Measurements from ENCODE around the gene FOXN4. TPM values are rescaled to one million over a fixed set of nuclear protein-coding genes. Genes with fewer than 3 reads are reported as not detected.

FOXN4 gene
- total RNA-seq, 1 donor from 2014 or later = not detected

DNA sequence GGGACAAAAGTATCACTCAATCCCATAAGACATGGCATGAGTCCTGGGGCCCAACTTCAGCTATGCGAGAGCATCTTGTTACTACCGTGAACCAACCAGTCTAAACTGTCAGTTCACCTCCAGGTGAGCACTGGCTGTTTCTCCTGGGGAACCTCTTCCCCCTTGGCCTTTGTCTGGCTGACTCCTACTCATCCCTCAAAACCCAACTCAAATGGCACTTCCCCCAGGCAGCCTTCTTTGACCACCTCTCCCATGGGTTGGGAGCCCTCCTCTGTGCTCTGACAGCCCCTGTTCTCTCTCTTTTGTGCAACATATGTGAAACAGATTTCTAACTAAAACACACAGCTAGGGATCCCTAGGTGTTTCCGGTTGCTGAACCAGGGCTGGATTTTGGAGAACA is 37.7 kb downstream of the FOXN4 start:
- no peak for DNase-seq (ENCODE audit: low spot score)
- no peak overlapping the region for H3K27ac Mint-ChIP-seq
- H3K4me1 Mint-ChIP-seq (ENCODE audit: low read depth) = no peaks in the 10 kb centered on the region
- H3K36me3 Mint-ChIP-seq (ENCODE audit: low read depth) = no peaks in the 10 kb centered on the region
- H3K27me3 Mint-ChIP-seq (ENCODE audit: low read depth) = peaks cover 7% of the 10 kb centered on the region
- no peaks in the 10 kb centered on the region for H3K9me3 Mint-ChIP-seq
- no peak overlapping the region for H3K4me3 Mint-ChIP-seq (ENCODE audit: low read depth)
- intact Hi-C loops (cut with micrococcal nuclease) = no loop called here

GRCh38 chr12:109270494-109270893 is 38.6 kb downstream of the FOXN4 start:
- no peak overlapping the region for H3K27ac Mint-ChIP-seq
- peaks cover 7% of the 10 kb centered on the region for H3K27me3 Mint-ChIP-seq (ENCODE audit: low read depth)
- H3K4me3 Mint-ChIP-seq (ENCODE audit: low read depth) = no peak overlapping the region
- H3K9me3 Mint-ChIP-seq = no peaks in the 10 kb centered on the region
- intact Hi-C loops (cut with micrococcal nuclease) = no loop called here
- no peaks in the 10 kb centered on the region for H3K4me1 Mint-ChIP-seq (ENCODE audit: low read depth)
- no peaks in the 10 kb centered on the region for H3K36me3 Mint-ChIP-seq (ENCODE audit: low read depth)
- DNase-seq (ENCODE audit: low spot score) = no peak

DNA sequence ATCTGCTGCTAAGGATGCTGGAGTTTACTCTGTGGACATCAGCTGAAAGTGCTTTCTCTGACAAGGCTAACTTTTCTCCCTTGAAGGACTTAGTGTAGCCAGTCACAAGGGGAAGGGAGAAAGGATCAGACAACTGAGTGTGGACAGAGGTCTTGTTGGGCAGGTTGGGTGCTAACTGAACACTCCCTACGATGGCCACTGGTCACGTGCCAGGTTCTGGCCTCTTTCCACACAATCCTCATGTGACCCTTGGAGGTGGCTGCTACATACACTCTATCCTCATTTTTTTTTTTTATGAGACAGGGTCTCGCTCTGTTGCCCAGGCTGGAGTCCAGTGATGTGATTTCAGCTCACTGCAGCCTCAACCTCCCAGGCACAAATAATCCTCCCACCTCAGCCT is 39.7 kb downstream of the FOXN4 start:
- H3K4me3 Mint-ChIP-seq (ENCODE audit: low read depth) = no peak overlapping the region
- no peaks in the 10 kb centered on the region for H3K36me3 Mint-ChIP-seq (ENCODE audit: low read depth)
- no peak overlapping the region for H3K27ac Mint-ChIP-seq
- peaks cover 7% of the 10 kb centered on the region for H3K27me3 Mint-ChIP-seq (ENCODE audit: low read depth)
- intact Hi-C loops (cut with micrococcal nuclease) = no loop called here
- H3K9me3 Mint-ChIP-seq = no peaks in the 10 kb centered on the region
- no peak for DNase-seq (ENCODE audit: low spot score)
- H3K4me1 Mint-ChIP-seq (ENCODE audit: low read depth) = no peaks in the 10 kb centered on the region

DNA sequence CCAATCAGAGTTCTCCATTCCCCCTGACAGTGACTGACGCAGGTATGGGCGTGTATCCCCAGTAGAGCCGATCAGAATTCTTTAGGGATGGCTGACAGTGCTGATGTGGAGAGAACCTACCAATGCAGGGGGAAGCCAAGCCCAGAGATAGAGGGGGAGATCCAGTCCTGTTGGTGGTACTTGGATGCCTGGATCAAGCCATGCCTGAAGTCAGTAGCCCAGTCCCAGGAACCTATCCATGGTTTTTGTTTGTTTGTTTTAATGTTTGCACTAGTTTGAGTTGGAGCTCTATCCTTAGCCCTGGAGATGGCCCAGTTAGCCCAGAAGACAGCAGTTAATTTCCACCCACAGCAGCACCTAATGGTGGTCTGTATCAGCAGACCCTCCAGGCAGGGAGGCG is 40.2 kb downstream of the FOXN4 start:
- Mint-ChIP-seq H3K27ac (no peak overlapping the region), H3K4me3 (ENCODE audit: low read depth) (no peak overlapping the region), H3K36me3 (ENCODE audit: low read depth) (no peaks in the 10 kb centered on the region), H3K4me1 (ENCODE audit: low read depth) (no peaks in the 10 kb centered on the region), H3K9me3 (no peaks in the 10 kb centered on the region), H3K27me3 (ENCODE audit: low read depth) (peaks cover 7% of the 10 kb centered on the region)
- intact Hi-C loops (cut with micrococcal nuclease) = no loop called here
- no peak for DNase-seq (ENCODE audit: low spot score)

GRCh38 chr12:109267361-109267760 is 41.7 kb downstream of the FOXN4 start:
- Mint-ChIP-seq H3K27me3 (ENCODE audit: low read depth) (peaks cover 2% of the 10 kb centered on the region), H3K27ac (no peak overlapping the region), H3K9me3 (no peaks in the 10 kb centered on the region), H3K4me1 (ENCODE audit: low read depth) (no peaks in the 10 kb centered on the region), H3K4me3 (ENCODE audit: low read depth) (no peak overlapping the region), H3K36me3 (ENCODE audit: low read depth) (no peaks in the 10 kb centered on the region)
- intact Hi-C loops (cut with micrococcal nuclease) = no loop called here
- no peak for DNase-seq (ENCODE audit: low spot score)

DNA sequence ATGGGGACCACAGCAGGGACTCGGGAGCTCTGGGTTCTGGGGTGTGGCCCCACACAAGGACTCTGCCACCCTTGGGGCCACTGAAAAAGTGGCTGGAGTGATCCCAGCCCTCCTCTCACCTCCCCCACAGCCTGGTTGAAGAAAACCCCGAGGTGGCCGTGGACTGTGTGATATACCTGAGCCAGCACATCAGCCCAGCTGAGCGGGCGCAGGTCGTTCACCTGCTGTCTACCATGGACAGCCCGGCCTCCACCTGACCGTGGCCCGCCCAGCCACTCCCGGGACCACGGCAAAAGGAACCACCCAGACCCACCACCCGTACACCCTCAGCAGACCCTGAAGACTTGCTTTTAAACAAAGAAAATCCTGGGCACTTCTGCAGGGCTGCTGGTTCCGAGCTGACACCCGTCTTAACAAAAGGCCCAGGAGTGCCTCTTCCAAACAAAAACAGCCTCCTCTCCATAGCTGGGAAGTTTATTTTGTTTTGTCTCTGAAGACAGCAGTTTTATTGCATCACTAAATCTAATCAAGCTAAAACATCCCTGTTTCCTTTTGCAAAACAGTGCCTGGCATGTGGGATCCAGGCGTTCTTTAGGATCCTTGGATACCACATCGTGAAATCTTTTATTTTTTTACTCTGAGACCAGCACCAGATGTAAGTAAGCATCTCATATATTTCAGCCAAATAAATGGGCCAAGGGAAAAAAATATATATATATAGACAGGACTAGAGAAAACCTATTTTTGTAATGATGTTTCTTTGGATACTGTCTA is 42.8 kb downstream of the FOXN4 start:
- no peak for DNase-seq (ENCODE audit: low spot score)
- H3K27me3 Mint-ChIP-seq (ENCODE audit: low read depth) = no peaks in the 10 kb centered on the region
- H3K36me3 Mint-ChIP-seq (ENCODE audit: low read depth) = no peaks in the 10 kb centered on the region
- H3K4me1 Mint-ChIP-seq (ENCODE audit: low read depth) = no peaks in the 10 kb centered on the region
- no peak overlapping the region for H3K4me3 Mint-ChIP-seq (ENCODE audit: low read depth)
- intact Hi-C loops (cut with micrococcal nuclease) = no loop called here
- no peak overlapping the region for H3K27ac Mint-ChIP-seq
- H3K9me3 Mint-ChIP-seq = no peaks in the 10 kb centered on the region

DNA sequence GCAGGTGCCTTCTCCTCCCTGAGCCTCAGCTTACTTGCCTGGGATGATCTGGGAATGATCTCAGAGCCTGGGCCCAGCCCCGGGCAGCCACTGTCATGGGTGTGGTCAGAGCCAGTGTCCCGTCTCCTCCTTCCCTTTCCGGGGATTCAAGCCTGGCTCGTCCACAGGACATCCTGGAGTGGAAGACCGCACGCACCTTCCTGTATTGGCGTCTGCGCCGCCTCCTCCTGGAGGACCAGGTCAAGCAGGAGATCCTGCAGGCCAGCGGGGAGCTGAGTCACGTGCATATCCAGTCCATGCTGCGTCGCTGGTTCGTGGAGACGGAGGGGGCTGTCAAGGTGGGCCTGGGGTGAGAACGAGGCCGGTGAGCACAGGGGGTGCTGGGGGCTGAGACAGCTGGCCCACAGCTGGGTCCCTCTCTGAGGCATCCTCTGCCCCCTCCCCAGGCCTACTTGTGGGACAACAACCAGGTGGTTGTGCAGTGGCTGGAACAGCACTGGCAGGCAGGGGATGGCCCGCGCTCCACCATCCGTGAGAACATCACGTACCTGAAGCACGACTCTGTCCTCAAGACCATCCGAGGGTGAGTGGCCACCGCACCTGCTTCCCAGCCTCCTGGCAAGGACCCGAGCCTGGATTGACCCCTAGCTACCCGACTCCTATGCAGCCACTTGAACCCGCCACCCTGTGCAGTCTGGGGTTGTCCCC is 44.0 kb downstream of the FOXN4 start:
- DNase-seq (ENCODE audit: low spot score) = no peak

GRCh38 chr12:109264095-109264942 is 44.8 kb downstream of the FOXN4 start:
- intact Hi-C loops (cut with micrococcal nuclease) = loop anchor here (2.0 kb wide), 2 partner anchors 120 to 128 kb away; no protein-coding TSS in a partner anchor
- peak; percentile 20 for DNase-seq (ENCODE audit: low spot score)
- no peaks in the 10 kb centered on the region for H3K27me3 Mint-ChIP-seq (ENCODE audit: low read depth)

More for the DNA sequence above, 44.0 kb downstream of the FOXN4 start:
- H3K27ac Mint-ChIP-seq = no peak overlapping the region
- no peak overlapping the region for H3K4me3 Mint-ChIP-seq (ENCODE audit: low read depth)
- H3K36me3 Mint-ChIP-seq (ENCODE audit: low read depth) = no peaks in the 10 kb centered on the region
- no peaks in the 10 kb centered on the region for H3K9me3 Mint-ChIP-seq
- no peaks in the 10 kb centered on the region for H3K4me1 Mint-ChIP-seq (ENCODE audit: low read depth)
- intact Hi-C loops (cut with micrococcal nuclease) = loop anchor here (2.0 kb wide), 2 partner anchors 120 to 128 kb away; no protein-coding TSS in a partner anchor
- H3K27me3 Mint-ChIP-seq (ENCODE audit: low read depth) = no peaks in the 10 kb centered on the region

DNA sequence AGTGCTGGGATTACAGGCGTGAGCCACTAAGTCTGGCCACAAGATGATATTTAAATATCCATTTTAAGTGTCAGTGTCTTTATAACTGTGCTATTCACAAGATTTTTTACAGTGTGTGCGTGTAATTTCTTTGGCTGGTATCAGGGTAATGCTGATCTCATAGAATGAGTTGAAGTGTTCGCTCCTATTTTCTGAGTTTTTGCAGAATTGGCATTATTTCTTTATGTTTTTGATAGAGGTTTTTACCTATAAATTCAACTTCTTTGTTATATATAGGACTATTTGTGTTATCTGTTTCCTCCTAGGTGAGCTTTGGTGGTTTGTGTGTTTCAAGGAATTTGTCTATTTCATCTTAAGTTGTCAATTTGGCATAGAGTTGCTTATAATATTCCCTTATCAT is 45.6 kb downstream of the FOXN4 start:
- Mint-ChIP-seq H3K27me3 (ENCODE audit: low read depth) (no peaks in the 10 kb centered on the region), H3K27ac (no peak overlapping the region), H3K4me3 (ENCODE audit: low read depth) (no peak overlapping the region)

More at GRCh38 chr12:109264095-109264942, 44.8 kb downstream of the FOXN4 start:
- Mint-ChIP-seq H3K9me3 (no peaks in the 10 kb centered on the region), H3K27ac (no peak overlapping the region), H3K4me1 (ENCODE audit: low read depth) (no peaks in the 10 kb centered on the region), H3K36me3 (ENCODE audit: low read depth) (no peaks in the 10 kb centered on the region), H3K4me3 (ENCODE audit: low read depth) (no peak overlapping the region)

GRCh38 chr12:109261939-109262338 is 47.1 kb downstream of the FOXN4 start:
- Mint-ChIP-seq H3K36me3 (ENCODE audit: low read depth) (no peaks in the 10 kb centered on the region), H3K27ac (no peak overlapping the region), H3K27me3 (ENCODE audit: low read depth) (no peaks in the 10 kb centered on the region), H3K4me1 (ENCODE audit: low read depth) (no peaks in the 10 kb centered on the region), H3K4me3 (ENCODE audit: low read depth) (no peak overlapping the region), H3K9me3 (no peaks in the 10 kb centered on the region)
- intact Hi-C loops (cut with micrococcal nuclease) = no loop called here
- DNase-seq (ENCODE audit: low spot score) = no peak

More for the DNA sequence above, 45.6 kb downstream of the FOXN4 start:
- intact Hi-C loops (cut with micrococcal nuclease) = no loop called here
- Mint-ChIP-seq H3K4me1 (ENCODE audit: low read depth) (no peaks in the 10 kb centered on the region), H3K36me3 (ENCODE audit: low read depth) (no peaks in the 10 kb centered on the region), H3K9me3 (no peaks in the 10 kb centered on the region)
- no peak for DNase-seq (ENCODE audit: low spot score)

- H3K9me3 Mint-ChIP-seq = no peaks in the 10 kb centered on the region
- H3K4me3 Mint-ChIP-seq (ENCODE audit: low read depth) = no peak overlapping the region
- no peak overlapping the region for H3K27ac Mint-ChIP-seq
- H3K36me3 Mint-ChIP-seq (ENCODE audit: low read depth) = no peaks in the 10 kb centered on the region
- no peak for DNase-seq (ENCODE audit: low spot score)
- H3K27me3 Mint-ChIP-seq (ENCODE audit: low read depth) = no peaks in the 10 kb centered on the region
- intact Hi-C loops (cut with micrococcal nuclease) = no loop called here
- no peaks in the 10 kb centered on the region for H3K4me1 Mint-ChIP-seq (ENCODE audit: low read depth)
Observed at GRCh38 chr12:109261087-109261486, 48.0 kb downstream of the FOXN4 start.

DNA sequence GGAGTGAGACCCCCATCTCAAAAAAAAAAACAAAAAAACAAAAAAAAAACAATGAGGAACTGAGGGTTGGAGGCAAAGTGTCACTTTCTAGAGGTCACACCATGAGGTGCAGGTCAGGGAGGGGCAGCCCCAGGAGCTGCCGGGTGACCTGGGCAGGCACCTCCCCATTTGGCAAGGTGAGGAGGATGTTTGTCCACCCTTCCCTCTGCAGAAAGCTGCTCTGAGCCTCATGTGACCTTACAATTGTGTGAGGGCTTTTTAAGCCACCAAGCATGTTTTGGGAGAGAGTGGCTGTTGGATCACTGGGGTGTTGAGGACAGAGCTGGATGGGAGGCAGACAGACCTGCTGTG is 49.6 kb downstream of the FOXN4 start:
- no peak overlapping the region for H3K4me3 Mint-ChIP-seq (ENCODE audit: low read depth)
- H3K9me3 Mint-ChIP-seq = peaks cover 6% of the 10 kb centered on the region
- intact Hi-C loops (cut with micrococcal nuclease) = no loop called here
- no peaks in the 10 kb centered on the region for H3K4me1 Mint-ChIP-seq (ENCODE audit: low read depth)
- no peak overlapping the region for H3K27ac Mint-ChIP-seq
- peaks cover 9% of the 10 kb centered on the region for H3K36me3 Mint-ChIP-seq (ENCODE audit: low read depth)
- H3K27me3 Mint-ChIP-seq (ENCODE audit: low read depth) = no peaks in the 10 kb centered on the region
- no peak for DNase-seq (ENCODE audit: low spot score)

Measured in activated T-helper 2 cell treated with anti-CD3 and anti-CD28 coated beads, Interferon-gamma antibody, Interleukin-2, Interleukin-4, amounts not matched to agents 10 μg/mL and 5 μg/mL and 100 μg/mL, durations not matched to agents 14 hours and 24 hours and 36 hours (primary cell).